ENCODE data around the gene RPL22. TPM values are rescaled to one million over a fixed set of nuclear protein-coding genes. Genes with fewer than 3 reads are reported as not detected.

Gene RPL22
- total RNA-seq, 1 donor from 2014 or later, result 439 TPM

DNA sequence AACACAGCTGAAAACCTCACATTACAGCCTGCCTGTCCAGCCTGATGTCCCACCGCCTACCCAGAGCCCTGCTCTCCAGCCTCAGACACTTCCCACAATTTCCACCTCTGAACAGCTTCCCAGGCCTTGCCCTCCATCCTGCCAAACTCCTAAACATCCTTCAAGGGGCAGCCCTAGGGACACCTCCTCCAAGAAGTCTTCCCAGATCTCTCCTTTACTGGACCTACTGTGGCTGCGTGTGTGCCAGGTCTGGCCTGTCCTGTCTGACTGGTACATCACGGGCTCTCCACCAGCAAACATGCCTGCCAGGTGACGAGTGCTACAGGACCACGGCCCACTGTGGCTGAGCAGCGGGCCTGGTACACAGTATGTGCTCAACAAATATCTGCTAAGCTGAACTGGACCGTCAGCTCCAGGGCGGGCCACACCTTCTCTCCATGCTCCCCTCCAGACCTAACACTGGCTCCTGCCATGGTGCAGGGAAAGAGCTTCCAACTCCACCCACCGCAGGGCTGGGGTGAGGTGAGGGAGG lies 48.0 kb downstream of the RPL22 start:
- no peak for ATAC-seq

DNA sequence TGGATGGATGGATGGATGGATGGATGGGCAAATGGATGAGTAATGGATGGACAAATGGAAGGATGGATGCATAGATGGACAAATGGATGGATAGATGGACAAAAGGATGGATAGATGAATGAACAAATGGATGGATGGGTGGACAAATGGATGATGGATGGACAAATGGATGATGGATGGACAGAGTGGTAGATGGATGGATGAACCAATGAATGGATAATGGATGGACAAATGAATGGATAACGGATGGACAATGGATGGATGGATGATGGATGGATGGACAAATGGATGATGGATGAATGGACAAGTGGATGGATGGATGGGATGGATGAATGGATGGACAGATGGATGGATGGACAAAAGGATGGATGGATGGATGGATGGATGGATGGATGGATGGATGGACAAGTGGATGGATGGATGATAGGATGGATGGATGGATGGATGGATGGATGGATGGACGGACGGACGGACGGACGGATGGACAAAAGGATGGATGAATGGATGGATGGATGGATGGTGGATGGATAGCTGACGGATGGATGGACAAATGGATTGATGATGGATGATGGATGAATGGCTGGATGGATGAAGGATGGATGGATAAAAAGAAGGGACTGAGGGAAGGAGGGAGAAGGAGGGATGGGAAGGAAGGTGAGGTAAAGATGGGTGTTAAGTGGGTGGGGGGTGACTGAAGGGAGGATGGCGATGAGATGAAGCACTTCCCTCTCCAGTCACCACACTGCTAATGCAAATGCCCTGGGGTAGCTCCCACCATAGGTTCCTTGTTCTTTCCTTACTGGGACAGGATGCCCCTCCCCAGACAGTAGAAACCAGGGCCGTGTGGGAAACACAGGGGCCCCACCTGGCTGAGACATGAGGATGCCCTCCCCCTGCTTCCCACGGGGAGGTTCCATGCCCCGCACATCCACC lies 49.1 kb downstream of the RPL22 start:
- ATAC-seq, result no peak

DNA sequence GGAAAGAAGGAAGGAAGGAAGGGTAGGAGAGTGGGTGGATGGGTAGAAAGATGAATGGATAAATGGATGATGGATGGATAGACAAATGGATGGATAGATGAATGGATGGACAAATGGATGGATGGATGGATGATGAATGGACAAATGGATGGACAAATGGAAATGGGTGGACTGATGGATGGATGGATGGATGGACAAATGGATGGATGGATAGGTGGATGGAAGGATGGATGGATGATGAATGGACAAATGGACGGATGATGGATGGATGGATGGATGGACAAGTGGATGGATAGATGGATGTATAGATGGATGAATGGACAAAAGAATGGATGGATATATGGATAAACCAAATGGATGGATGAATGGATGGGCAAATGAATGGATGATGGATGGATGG lies 49.8 kb downstream of the RPL22 start:
- ATAC-seq, result no peak

DNA sequence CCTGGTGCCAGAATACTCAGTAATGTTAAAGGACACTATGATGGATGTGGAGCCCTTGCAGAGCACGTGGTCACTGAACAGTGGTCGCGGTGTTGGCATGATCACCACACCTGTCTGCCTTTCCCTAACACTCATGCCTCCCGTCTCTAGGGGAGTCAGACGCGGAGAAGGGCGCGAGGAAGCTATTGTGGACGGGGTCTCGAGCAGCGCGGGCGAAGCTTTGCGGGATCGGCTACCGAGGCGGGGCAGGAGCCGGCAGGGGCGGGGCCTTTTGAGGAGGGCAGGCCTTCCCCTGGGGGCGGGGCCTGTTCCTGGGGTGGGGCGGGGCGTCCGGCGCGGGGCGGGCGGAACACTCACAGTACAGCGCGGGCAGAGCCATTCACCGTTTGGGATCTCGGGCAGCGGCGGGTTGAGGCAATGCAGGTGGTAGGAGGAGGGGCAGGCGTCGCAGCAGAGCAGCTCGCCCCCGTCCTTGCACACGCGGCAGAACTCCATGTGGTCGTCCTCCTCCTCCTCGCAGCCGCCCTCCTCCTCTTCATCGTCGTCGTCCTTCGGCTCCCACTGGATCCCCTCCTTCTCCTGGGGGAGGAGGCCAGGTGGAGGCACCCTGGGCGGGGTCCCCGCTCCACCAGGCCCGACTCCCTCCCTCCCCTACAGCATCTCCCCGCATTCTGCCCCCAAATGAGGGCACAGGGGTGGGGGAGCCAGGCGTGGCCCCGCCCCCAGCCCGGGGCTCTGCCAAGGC lies 50.7 kb downstream of the RPL22 start:
- peak; percentile 80 for ATAC-seq

DNA sequence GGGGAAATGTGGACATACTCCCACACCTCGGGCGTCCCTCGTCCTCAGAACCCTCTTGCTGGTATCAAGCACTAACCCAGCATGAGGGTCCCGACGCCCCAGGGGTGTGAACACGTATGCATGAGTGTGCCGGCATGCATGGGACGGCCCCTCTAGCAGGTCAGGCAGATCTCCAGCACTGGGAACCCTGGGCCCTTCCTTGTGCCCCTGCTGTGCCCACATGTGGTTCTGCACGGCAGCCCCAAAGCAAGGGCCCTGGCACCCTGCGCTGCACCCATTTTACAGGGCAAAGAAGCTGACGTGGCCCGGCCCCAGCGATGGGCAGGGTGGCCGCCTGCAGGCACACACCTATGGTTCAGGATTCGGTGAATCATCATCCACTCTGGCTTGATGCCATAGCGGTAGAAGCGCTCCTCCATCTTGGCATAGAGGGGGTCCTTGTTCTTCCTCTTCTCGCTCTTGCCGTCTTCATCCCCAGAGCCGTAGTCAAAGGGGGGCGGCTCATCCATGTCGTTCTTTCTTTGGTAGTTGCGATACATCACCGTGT lies 53.5 kb downstream of the RPL22 start:
- ATAC-seq, result no peak

DNA sequence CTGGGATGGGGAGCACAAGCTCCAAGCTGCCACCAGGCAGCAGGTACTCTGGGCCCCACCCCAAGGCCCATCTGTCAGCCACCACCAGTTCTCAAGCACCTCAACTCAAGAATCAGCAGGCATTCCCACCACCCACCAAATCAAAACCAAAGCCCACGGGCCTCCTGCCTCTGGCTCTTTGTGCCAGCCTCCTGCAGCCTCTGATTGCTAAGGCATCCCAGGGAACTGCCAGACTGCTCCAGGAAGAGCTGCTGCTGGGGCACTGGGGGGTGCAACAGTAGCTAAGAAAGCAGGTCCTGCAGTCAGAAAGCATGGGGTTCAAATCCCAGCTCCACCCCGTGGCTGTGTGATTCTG lies 54.0 kb downstream of the RPL22 start:
- ATAC-seq, result no peak

DNA sequence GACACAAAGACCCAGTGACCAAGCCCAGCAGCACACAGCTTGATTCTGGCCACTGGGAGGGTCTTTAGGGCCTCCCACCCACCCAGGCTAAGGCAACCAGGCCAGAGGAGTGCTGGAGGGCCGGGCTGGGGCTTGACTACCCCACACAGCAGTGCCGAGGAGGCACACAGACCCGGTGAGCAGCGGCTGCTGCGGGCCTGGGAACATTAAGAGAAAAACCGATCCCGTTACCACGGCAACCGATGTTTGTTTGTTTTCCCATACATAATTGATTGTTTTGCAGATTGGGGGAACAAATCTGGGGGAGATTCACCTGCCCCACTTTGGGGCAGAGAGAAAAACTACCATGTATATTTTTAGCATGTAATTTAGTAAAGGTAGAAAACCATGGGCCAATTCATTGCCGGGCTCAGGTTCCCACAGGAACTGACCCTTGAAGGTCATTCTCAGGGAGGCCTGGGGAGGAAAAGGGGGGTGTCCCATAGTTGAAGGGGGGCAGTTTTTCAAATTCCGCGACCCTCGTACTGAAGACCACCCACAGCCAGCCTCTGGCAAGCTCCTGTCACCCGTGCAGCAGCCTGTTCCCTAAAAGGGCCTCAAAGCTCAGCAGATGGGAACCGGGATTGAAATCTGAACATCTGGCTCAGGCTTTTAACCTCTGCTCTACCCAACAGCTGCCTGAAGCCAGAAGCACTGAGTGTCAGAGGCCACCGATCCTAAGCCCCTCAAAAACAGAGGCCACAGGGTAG lies 54.6 kb downstream of the RPL22 start:
- ATAC-seq, result no peak

DNA sequence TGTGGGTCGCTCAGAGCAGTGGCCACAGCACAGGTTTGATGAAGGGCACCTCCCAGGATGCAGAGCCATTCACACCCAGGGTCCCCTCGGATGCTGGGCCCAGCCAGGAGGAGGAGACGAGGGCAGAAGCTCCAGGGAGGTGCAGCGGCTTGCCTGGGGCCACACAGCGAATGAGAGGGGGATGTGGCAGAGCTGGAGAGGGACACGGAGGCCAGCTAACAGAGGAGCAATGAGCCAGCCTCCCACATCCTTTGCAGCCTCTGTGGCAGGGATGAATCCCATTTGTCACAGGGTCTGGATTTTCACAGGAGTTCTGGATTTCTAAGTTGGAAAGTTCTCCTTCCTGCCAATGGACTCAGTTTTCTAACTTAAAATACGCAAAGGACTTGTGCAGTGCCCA lies 55.2 kb downstream of the RPL22 start:
- ATAC-seq, result no peak

DNA sequence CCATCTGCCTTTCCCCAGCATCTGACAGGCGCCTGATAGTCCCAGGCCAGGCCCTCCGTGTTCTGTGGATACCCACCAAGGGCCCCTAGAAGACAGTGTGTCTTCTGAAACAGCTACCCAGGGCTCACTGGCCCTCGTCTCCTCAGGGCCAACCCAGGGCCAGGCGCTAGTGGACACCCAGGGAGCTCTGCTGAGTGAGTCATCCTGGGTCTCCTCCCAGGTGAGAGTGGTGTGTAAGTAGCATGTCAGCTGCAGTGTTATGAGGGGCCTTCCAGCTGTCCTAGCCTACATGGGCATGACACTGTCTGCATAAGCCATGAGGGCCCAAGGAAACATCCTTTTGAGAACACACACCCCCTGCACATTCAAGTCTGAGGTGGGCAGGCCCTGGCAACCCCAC lies 56.0 kb downstream of the RPL22 start:
- ATAC-seq, result peak; percentile 8

DNA sequence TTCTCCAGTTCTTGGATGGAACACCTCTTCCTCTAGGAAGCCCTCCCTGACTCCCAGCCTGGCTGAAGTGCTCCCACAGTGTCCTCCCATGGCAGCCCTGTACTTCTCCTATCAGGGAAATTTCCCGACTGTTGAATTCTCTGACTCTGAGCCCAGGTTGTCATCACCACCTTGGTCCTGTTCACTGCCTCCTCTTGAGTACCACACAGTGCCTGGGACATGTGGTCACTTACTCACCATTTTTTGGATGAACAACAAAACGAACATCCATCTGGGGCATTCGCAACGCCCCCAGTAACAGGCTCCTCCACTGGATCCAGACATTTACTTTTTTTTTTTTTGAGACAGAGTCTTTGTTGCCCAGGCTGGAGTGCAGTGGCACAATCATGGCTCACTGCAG lies 56.7 kb downstream of the RPL22 start:
- ATAC-seq, result no peak

DNA sequence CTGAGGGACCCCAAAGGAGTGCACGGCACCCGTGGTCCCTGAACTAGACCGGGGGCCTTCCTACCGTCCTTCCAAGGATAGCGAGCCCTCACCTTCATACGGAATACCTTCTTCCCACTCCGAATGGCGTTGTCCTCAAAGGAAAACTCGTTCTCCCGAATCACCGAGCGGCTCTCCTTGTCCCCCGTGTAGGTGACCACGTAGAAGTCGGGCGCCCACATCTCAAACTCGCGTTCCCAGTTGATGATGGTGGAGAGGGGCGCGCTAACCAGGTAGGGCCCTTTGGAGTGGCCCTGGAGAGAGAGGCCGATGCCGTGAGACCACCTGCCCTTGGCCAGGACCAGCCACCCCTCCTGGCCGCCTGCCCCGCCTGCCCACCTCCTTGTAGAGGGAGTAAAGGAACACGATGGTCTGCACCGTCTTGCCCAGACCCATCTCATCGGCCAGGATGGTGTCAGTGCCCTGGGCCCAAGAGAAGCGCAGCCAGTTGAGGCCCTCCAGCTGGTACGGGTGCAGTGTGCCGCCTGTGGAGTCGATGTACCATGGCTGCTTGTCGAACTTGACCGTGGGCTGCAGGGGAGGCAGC lies 57.3 kb downstream of the RPL22 start:
- no peak for ATAC-seq

DNA sequence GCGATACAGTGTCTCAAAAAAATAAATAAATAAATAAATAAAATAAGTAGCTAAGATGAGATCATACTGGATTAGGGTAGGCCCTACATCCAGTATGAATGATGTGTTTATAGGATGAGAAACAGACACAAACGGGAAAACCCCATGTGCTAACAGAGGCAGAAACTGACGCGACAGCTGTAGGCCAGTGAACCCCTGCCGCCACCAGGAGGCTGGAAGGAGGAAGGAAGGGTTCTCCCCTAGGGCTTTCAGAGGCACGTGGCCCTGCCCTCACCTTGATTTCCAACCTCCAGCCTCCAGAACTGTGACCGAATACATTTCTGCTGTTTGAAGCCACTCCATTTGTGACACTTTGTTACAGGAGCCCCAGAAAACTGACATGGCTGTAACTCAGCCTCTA lies 57.8 kb downstream of the RPL22 start:
- no peak for ATAC-seq

DNA sequence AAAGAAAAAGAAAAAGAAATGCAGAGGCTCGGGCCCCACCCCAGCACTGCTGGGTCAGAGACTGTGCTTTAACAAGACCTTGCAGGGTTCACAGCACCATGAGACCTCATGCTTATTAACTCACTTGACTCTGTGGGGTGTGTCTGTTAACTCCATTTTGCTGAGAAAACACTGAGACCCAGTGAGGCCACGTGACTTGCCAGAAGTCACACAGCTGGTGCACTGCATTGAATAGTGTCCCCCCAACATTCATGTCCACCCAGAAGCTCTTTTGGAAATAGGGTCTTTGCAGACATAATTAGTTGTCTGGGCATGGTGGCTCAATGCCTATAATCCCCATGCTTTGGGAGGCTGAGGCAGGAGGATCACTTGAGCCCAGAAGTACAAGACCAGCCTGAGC lies 59.0 kb downstream of the RPL22 start:
- no peak for ATAC-seq

DNA sequence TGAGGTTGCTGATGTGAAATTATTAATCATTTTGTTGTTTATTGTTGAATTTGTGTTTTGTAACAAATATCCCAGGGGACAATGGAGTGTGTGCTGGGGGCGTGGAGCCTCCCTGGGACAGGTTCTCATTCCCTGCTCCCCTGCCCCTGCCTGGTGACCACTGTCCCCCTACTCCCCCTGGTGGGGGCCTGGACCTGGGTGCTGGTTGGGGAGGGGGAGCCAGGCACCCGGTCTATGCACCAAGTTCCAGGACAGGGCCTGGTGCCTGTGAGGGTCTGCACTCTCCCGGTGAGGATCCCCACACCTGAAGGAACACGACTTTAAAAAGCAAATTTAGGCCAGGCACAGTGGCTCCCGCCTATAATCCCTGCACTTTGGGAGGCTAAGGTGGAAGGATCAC lies 61.6 kb downstream of the RPL22 start:
- ATAC-seq, result no peak

DNA sequence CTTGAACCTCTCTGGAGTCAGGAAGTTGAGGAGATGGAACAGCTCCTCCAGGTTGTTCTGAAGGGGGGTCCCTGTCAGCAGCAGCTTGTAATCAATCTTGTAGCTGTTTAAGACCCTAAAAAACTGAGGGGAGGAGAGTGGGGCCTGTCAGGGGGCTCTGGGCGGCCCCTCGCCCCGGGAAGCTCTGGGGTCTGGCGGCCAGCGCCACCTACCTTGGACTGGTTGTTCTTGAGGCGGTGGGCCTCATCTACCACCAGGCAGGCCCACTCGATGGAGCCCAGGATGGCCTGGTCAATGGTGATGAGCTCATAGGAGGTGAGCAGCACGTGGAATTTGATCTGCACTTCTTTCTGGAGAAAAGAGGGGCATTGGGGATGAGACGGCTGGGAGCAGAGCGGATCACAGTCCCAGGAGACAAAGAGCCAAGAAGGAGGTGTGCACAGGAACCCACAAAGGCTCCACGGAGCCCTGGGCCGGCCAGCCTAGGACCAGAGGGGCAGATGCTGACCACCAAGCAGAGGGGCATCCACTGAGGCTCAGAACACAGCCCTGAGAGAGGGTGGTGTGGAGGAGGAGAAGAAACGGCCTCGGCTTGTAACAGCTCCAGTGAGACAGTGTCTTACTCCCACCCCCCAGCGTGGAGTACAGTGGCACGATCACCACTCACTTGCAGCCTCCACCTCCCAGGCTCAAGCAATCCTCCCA lies 62.7 kb downstream of the RPL22 start:
- no peak for ATAC-seq

Other genes with a start within 250 kb of the RPL22 start
- gene NPHP4, start 207.2 kb downstream of the RPL22 start, total RNA-seq, result 4.7 TPM
- 3.6 TPM for gene KCNAB2, start 153.7 kb downstream of the RPL22 start, total RNA-seq
- 0.04 TPM for gene CHD5, start 19.3 kb downstream of the RPL22 start, total RNA-seq
- 10.8 TPM for gene RNF207, start 6.5 kb upstream of the RPL22 start, total RNA-seq
- gene ICMT, start 36.4 kb upstream of the RPL22 start, total RNA-seq, result 40.3 TPM
- not detected for gene HES3, start 44.6 kb upstream of the RPL22 start, total RNA-seq
- gene GPR153, start 61.5 kb upstream of the RPL22 start, total RNA-seq, result 9.1 TPM
- gene ACOT7, start 194.2 kb upstream of the RPL22 start, total RNA-seq, result 37.2 TPM
- gene HES2, start 220.3 kb upstream of the RPL22 start, total RNA-seq, result 47.3 TPM
- gene ESPN, start 225.2 kb upstream of the RPL22 start, total RNA-seq, result 33.4 TPM

All from esophagus mucosa (tissue), 1 donor.